ENCODE measurements around the gene FLVCR2. TPM values are rescaled to one million over a fixed set of nuclear protein-coding genes. Genes with fewer than 3 reads are reported as not detected.

Gene FLVCR2
- total and polyA plus RNA-seq, 2 of the 13 experiments (the other 11 are each of a cell fraction or from before 2014, with no cell fraction given), result 9.9 to 10.5 TPM

- TF ChIP-seq CSRNP2 (CRISPR knock-in tag; conservative IDR thresholded peaks at IDR 0.05; ENCODE audit: low read depth), result no peak
- no peak for TF ChIP-seq ZNF260 (CRISPR knock-in tag; IDR thresholded peaks at IDR 0.05; ENCODE audit: borderline replicate concordance, low read depth)
- TF ChIP-seq IRF1 (CRISPR knock-in tag; IDR thresholded peaks at IDR 0.05; ENCODE audit: low read depth), result no peak
- TF ChIP-seq TOE1 (CRISPR knock-in tag; IDR thresholded peaks at IDR 0.05), result no peak
- no peak for TF ChIP-seq ZC3H4 (CRISPR knock-in tag; IDR thresholded peaks at IDR 0.05; ENCODE audit: borderline replicate concordance)
- no peak for TF ChIP-seq TBX2 (CRISPR knock-in tag; IDR thresholded peaks at IDR 0.05; ENCODE audit: borderline replicate concordance)
- TF ChIP-seq PHF8 (CRISPR knock-in tag; IDR thresholded peaks at IDR 0.05), result no peak
- TF ChIP-seq RELA (CRISPR knock-in tag; IDR thresholded peaks at IDR 0.05), result no peak
- no peak for TF ChIP-seq JARID2 (CRISPR knock-in tag; IDR thresholded peaks at IDR 0.05; ENCODE audit: insufficient replicate concordance)
- TF ChIP-seq, protein P1, sequence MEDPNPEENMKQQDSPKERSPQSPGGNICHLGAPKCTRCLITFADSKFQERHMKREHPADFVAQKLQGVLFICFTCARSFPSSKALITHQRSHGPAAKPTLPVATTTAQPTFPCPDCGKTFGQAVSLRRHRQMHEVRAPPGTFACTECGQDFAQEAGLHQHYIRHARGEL (CRISPR knock-in tag; IDR thresholded peaks at IDR 0.05), result no peak
- no peak for TF ChIP-seq KLF15 (CRISPR knock-in tag; IDR thresholded peaks at IDR 0.05; ENCODE audit: borderline replicate concordance)
These were observed 48.0 kb downstream of the FLVCR2 start (continued) for GRCh38 chr14:75626396-75626795.

All from HepG2 (cell line).